Posterior cingulate gyrus (tissue), 11 donors: ENCODE measurements around the gene TRIM50.
"Not testable (repeated sequence)": the region's sequence is repeated elsewhere in the genome, so short reads cannot be mapped to it uniquely, and the experiment has no call there.

Experiments
- DNase-seq, 10 donors: peaks; one replicate each; pipeline versions ENCODE4 v3.0.0 to v3.0.0-alpha.2; 2020 to 2021; ENCODE audit warnings: mixed read lengths in 3 of 10
- intact Hi-C: fragments of 100-400 bp; cut with DNase I; formaldehyde crosslinking; loops from one replicate; pipeline ENCODE4 v1.15.1; 2023

The TRIM50 gene

DNA sequence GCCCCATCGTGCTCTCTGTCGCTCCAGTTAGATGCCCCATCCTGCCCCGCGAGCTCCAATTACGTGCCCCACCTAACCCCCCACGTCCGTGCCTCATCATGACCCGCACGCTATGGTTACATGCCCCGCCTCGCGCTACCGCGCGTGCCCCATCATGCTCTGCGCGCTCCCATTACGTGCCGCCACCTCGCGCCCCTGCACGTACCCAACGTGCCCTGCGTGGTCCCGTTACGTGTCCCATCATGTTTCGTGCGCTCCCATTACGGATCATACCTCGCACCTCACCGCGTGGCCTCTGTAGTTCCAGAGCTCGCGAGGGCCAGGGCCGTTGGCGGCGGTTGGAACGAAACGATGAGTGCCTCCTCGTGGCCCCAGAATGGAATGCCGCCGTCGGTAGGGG lies at the start of gene TRIM50, which contains the start of gene FKBP6:
TSS of gene TRIM50 (minus strand) at position 161 of the 400 bp plus-strand sequence. CDS start 3,295 bp downstream, outside the sequence.
TSS of gene FKBP6 (plus strand) at position 240 of the 400 bp plus-strand sequence. CDS start 268 bp downstream, outside the sequence.
- DNase-seq = peak in 2 of 10 donors; percentile 49 to 64
- intact Hi-C loops = not testable (repeated sequence)

DNA sequence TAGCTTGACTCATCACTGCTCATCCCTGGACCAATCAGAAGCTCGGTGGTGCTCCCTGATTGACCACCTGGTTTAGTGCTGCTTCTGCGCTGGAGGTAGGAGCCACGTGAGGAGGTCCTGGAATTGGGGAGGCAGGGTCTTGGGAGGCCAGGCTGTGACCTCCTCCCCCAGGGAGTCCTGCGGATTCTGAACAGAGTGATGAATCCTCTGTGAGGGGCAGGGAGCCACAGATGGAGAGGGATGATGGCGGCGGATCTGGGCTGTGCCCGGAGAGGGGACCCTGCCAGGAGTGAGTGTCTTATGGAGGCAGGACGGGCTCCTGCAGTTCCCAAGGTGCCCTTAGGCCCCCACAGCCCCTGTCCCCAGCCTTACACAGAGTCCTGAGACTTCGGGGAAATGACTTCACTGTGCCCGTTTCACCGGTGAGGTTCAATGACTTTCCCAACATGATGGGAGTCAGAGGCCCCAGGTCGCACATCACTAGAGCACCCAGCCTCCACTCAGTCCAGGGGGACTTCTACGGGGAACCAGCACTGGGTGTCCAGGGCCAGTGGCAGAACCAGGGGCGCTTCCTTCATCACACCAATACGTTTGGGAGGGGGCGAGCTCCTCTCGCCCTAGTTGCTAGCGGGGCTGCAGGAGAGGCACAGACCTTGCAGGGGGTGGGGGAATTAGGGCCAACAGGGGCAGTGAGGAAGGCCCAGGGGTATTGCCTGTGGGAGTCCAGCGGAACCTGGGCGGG lies 49.0 kb upstream of the TRIM50 start:
- peak in 2 of 10 donors; percentile 55 to 61 for DNase-seq
- intact Hi-C loops = no loop called here

DNA sequence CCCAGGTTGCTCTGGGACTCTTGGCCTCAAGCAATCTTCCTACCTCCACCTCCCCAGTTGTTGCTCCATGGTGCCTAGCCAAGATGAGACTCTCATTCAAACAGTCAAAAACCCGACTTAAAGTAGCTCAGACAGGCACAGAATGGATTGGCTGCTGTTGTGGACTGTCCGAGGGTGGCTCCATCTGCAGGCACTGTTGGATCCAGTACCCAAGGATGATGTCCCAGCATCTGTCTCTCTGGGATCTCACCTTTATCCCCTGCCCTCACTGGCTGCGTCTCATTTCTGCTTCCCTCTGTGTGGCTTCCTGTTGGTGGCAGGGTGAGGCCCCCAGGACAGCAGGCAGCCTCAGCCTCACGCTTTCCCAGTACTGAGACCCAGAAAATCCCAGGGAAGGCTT lies 48.4 kb upstream of the TRIM50 start:
- intact Hi-C loops = not testable (repeated sequence)
- DNase-seq = peak in 2 of 10 donors; percentile 23 to 24

DNA sequence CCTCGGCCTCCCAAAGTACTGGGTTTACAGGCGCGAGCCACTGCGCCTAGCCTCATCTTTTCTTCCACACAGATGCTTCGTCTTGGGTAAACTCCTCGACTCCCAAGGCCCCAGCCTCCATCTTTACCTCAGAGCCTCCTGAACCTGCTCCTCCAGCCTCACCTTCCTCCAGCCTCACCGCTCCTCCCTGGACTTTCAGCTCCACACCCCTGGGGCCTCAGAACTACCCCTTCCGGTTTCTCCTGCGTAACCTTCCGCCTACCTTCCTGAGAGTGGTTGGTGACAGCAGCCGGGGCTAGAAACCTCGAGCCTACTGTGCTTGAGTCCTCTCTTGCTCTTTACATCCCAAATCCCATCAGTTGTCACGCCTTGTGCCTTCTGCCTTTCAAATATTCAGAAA lies 45.9 kb upstream of the TRIM50 start:
- peak in 1 of 10 donors; percentile 51 for DNase-seq
- intact Hi-C loops = no loop called here

DNA sequence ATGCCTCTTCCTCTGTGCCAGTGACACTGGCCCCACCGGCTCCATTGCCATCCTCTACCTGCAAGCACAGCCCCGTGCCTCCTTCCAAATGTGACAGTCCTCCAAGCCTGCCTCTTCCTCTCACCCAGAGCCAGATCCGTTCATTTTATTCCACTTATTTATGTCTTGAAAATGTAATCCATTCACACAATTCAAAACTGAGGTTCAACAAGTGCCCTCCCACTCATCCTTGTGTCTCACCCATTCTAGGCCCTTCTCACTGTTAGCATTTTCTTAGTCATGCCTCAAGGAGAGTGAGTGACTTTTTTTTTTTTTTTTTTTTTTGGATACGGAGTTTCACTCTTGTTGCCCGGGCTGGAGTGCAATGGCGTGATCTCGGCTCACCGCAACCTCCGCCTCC lies 41.7 kb upstream of the TRIM50 start:
- intact Hi-C loops = no loop called here
- peak in 2 of 10 donors; percentile 22 to 24 for DNase-seq

DNA sequence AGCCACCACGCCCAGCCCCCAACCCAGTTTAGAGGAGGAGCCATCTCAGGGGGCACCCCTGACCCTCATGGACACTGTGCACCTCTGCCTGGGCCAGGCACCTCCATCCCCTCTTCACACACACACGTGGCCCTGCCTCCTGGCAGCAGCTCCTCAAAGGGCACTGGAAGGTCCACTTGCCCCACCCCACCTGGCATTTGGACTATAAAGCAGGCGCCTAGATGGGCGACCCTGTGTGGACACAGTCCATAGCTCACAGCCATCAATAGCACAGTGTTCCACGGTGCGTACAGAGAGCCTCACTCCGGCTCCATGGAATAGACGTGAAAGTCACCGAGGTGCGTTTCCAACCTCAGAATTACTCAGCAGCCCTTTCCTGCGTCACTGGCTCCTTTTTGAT lies 41.1 kb upstream of the TRIM50 start:
- intact Hi-C loops = no loop called here
- peak in 1 of 10 donors; percentile 48 for DNase-seq

DNA sequence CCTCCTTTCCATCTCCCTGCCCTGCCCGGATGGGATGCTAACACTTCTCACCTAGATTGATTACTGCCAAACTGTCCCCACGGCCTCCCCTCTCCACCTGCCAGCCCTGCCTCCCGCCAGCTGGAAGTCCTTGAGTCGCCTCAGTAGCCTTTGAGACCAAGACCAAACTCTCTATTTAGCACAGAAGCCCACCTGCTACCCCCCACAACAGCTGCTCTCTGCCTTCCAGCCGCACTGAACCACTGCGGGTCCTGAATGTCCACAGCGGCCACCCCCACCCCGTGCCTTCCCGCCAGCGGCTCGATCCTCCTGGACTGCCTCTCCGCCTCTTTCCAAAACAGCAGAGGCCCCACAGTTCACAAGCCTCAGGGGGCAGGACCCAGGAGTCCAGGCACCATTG lies 39.1 kb upstream of the TRIM50 start:
- intact Hi-C loops = no loop called here
- DNase-seq = peak in 1 of 10 donors; percentile 75

DNA sequence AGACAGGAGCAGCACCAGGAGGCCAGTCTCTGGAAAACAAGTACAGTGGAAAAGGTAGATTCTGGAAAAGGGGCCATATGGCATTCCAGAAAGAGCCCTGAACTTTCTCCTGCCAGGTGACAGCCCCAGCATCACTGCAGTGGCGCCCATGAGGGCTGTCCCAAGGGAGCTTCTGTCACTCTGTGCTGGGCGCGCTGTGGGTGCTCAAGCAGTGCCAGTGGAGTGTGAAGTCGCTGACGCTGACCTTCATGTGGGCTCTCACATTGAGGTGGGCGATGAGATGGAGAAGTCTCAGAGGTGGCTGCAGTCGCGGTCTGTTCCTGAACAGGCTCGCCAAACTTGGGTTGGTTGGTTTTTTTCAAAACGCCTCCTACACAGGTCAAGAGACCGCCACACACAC lies 38.2 kb upstream of the TRIM50 start:
- intact Hi-C loops = no loop called here
- peak in 2 of 10 donors; percentile 49 to 55 for DNase-seq

DNA sequence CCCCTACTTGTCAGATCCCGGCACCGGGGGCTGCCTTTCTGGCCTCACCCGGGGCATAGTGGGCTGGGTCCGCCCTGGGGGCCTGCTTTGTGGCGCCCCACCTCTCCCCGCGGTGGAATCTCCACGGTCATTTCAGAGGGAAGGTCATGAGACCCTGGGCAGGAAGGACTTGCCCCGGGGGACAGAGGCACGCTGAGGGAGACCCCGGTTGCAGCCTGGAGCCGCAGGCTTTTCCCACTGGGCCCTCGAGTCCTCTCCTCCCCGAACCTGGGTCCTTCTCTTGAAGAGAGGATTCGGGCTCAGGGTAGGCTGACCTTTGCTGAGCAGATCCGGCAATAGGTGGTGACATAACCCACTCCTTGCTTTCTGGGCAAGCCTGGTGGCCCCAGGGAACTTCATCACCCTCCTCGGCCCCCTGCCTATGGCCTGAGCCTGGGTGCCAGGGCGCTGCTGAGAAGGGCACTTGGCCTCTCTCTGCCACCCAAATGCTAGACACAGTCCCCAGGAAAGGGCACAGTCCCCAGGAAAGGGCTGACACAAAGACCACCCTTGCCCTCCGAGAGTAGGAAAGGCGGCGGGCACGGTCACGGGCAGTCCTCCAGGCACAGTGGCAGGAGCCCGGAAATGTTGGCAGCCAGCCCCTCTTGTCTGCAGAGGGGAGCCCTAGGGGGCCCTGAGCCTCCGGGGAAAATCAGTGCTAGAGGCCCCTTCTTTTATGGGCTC lies 36.3 kb upstream of the TRIM50 start:
- intact Hi-C loops = no loop called here
- peak in 3 of 10 donors; percentile 30 to 85 (median 79) for DNase-seq

DNA sequence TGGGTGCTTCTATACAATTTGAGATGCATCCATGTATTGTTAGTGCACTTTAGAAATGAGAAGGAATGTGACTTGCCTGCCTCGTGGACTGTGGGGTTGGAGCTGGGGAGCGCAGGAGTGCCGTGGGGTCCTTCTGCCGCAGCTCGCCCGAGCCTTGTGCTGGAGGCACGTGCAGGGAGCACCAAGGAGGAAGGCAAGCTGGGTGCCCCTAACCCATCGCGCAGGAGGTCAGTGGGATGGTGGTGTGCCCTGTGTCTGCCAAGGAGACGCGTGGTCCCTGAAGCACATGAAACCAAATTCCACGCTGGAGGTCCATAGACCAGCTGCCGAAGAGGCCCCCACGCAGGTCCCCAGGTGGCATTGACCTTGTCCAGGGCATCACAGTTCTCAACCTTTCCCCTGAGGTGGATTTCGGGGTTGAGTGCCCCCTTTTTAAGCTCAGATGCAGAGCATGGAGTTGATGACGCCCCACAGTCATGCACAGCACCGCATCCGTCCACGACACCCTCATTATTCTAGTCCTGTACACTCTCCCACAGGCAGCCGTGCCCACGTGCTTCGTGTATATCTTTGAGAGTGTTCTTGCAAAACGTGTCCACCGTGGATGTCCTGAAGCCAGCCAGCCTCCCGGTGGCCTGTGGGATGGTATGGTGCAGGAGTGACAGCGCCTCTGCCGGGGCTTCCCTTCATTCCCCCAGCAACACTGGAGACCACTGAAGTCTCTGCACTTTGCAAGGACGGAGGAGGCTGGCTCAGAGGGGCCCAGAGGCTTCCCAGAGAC lies 35.5 kb upstream of the TRIM50 start:
- peak in 2 of 10 donors; percentile 68 to 74 for DNase-seq
- intact Hi-C loops = no loop called here

DNA sequence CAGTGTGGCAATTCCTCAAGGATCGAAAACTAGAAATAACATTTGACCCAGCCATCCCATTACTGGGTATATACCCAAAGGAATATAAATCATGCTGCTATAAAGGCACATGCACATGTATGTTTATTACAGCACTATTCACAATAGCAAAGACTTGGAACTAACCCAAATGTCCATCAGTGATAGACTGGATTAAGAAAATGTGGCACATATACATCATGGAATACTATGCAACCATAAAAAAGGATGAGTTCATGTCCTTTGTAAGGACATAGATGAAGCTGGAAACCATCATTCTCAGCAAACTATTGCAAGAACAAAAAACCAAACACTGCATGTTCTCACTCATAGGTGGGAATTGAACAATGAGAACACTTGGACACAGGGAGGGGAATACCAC lies 32.7 kb upstream of the TRIM50 start:
- intact Hi-C loops, DNase-seq: not testable (repeated sequence)

DNA sequence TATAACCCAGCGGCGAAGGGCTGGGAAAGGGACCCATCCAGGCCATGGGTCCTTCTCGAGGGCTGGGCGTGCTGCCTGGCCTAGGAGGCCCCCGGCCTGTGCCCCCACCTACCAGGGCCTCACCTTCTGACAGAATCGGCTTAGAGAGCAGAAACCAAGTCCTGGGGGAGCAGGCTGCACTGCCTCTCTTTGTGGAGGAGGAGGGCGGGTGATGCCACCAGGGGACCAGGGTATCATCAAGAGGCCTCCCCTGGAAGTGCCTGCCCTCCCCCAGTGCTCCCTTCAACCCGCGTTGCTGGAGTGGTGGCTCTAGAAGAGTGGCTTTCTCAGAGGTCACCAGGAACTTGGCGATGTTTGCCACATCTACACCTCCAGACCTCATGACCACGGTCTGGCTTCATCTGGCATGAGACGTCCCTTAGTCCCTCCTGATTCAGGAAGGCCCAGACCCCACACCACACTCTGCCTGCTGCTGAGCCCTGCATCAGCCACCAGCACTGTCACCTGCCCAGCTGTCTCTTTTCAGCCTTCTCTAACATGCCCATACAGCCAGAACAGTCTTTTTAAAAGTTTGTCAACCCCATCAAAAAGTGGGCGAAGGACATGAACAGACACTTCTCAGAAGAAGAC lies 32.0 kb upstream of the TRIM50 start:
- peak in 2 of 10 donors; percentile 67 to 76 for DNase-seq
- intact Hi-C loops = no loop called here

DNA sequence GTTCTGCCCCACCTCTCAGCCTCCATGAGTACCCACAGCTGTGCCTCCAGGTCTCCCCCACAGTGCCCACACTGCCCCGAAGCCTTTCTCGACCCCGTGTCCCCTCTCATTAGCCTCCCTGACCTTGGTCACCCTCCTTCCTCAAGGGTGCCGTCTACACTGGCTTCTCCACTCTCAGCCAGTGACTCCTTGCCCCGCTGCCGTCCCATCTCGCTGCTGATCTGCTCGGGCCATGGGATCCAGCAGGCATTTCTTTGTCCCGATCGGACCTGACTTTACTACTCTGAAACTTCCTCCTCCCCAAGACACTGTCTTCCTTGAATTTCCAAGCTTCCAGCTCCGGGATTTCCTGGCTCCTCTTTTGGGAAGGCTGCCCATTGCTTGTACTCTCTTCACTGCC lies 31.4 kb upstream of the TRIM50 start:
- intact Hi-C loops = no loop called here
- DNase-seq = peak in 2 of 10 donors; percentile 63 to 76

DNA sequence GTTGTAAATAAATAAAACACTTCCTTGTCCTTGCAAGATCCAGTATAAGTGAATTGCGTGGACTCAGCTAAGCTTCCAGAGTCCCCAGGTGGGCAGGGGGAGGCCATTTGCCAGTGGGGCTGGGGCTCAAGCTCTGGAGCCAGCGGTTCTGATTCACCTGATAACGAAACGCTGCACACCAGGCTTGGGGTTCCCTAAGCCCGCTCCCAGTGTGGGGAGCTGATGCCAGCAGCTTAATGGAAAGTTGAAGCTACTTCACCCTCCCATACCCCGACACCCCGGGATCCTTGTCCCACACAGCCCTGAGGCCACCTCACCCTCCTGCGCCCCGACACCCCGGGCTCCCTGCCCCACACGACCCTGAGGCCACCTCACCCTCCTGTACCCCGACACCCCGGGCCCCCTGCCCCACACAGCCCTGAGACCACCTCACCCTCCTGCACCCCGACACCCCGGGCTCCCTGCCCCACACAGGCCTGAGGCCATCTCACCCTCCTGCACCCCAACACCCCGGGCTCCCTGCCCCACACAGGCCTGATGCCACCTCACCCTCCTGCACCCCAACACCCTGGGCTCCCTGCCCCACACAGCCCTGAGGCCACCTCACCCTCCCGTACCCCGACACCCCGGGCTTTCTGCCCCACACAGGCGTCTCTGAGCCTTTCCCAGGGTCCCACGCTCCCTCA lies 30.9 kb upstream of the TRIM50 start:
- peak in 2 of 10 donors; percentile 54 to 72 for DNase-seq
- intact Hi-C loops = no loop called here

DNA sequence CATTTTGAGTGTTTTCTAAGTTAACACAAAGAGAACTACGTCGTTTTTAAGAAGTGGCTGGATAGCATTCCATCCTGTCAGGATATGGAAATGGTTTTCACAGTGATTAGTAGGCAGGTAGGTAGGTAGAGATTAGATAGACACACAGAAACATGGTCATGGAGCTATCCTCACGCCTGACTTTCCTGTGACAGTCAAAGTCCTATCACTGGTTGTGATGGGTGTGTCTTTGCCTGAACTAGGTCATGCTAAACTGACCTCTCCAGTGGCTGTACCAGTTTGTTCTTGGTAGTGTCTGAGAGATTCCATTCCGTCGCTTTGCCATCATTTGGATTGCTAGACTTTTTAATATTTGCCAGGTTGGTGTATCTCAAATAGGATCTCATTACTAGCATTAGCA lies 28.3 kb upstream of the TRIM50 start:
- intact Hi-C loops = no loop called here
- DNase-seq = no peak

DNA sequence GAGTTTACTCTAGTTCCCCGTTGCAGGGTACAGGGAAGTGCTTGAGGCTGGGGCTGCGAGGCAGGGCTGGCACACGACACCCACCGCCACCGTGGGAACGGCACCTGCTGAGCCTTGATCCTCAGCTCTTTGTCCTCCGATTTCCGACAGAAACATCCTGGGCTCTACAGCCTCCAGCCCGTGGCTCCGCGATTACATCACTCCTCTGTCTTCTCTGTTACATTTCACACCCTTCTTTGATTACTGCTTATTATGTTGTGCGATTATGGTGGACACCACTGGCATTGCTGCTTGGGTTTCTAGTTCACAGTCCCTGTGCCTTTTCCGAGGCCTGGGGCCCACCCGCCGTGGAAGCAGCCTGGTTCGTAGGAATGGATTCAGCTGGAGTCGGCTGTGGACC lies 26.9 kb upstream of the TRIM50 start:
- peak in 1 of 10 donors; percentile 50 for DNase-seq
- intact Hi-C loops = no loop called here

DNA sequence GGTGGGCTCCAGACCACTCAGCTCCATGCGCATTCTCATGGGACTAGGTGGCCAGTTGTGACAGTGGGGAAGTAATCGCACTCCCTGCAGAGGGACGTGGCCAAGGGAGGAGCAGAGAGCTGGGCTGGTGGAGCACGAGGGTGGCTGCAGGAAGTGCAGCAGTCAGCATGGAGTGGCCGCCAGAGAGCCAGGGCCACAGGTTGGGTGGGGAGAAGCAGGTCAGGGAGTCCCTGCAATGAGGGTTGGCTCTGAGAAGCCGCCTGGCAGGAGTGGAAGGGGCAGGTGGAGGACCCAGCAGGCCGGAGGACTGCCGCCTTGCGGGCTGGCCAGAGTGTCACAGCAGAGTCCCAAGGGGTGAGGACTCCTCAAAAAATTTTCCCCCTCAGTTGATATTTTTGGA lies 26.3 kb upstream of the TRIM50 start:
- peak in 1 of 10 donors; percentile 62 for DNase-seq
- intact Hi-C loops = no loop called here

DNA sequence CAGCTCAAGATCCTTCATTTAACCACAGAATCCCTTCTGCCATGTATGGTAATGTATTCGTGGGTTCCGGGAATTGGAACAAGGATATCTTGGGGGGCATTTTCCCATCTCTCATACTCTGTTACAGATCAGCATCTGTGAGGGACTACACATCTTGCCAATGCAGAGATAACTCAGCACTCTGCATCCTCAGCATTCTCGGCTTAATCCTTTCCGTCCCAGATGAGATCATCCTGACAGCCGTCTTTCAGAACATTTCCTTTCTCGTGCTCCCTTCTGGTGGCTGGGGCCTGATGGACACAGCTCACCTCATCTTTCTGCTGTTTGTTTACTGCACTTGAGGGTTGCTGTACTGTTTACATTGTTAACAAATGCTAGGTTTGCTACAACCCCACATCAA lies 25.4 kb upstream of the TRIM50 start:
- no peak for DNase-seq
- intact Hi-C loops = no loop called here

DNA sequence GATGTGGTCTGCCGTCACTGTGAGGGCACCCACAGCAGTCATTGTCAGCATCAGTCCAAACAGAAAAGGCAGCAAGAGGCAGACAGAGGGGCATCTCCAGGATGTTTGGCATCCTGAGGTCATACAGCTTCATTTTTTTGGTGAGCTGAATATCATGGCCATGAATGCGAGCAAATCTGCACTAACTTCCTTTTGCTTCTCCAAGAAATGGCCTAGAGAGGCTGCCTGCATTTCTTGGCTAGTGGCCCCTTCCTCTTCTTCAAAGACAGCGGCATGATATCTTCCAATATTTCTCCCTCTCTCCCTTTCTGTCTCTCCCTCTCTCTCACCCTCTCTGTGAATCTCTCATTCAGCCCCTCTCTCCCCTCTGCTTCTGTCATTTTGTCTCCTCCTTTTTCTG lies 24.9 kb upstream of the TRIM50 start:
- DNase-seq = no peak
- intact Hi-C loops = no loop called here
